PC-3 (cell line): ENCODE measurements around the gene CACNA1D.

Source experiments
- CTCF ChIP-seq: fragments of 300-600 bp; sonication (generic); conservative IDR thresholded peaks from 2 replicates; pipeline ENCODE4 v1.5.1; 2017; ENCODE audit warnings: antibody characterized with exemption, low read depth, mild to moderate bottlenecking, low read length
- EZH2phosphoT487 ChIP-seq: fragments of 300-600 bp; sonication (generic); IDR thresholded peaks from 2 replicates; pipeline ENCODE4 v1.6.1; 2018; ENCODE audit warnings: mild to moderate bottlenecking, antibody characterized with exemption, low read length, borderline replicate concordance

- TF ChIP-seq CTCF (no peak), EZH2phosphoT487 (no peak)
These were observed 278.2 kb downstream of the CACNA1D start for GRCh38 chr3:53772562-53772961.
